ENCODE data around the gene MDH1B.

Gene MDH1B

GRCh38 chr2:206698811-206699210 lies 66.3 kb downstream of the MDH1B start:
- no peak overlapping the region for H3K4me3 ChIP-seq (ENCODE audit: low read depth, low read length)
- DNase-seq (ENCODE audit: low read depth), result no peak
- TF ChIP-seq CTCF (IDR thresholded peaks at IDR 0.05; ENCODE audit: control insufficient read depth, extremely low read depth, insufficient read depth), result no peak

GRCh38 chr2:206696910-206697309 lies 68.2 kb downstream of the MDH1B start:
- H3K4me3 ChIP-seq (ENCODE audit: low read depth, low read length), result no peak overlapping the region
- no peak for DNase-seq (ENCODE audit: low read depth)
- no peak for TF ChIP-seq CTCF (IDR thresholded peaks at IDR 0.05; ENCODE audit: control insufficient read depth, extremely low read depth, insufficient read depth)

GRCh38 chr2:206693399-206694137 lies 71.6 kb downstream of the MDH1B start:
- no peak overlapping the region for H3K4me3 ChIP-seq (ENCODE audit: low read depth, low read length)
- peak; percentile 60 for TF ChIP-seq CTCF (IDR thresholded peaks at IDR 0.05; ENCODE audit: control insufficient read depth, extremely low read depth, insufficient read depth)
- peak; percentile 43 for DNase-seq (ENCODE audit: low read depth)

- H3K4me3 ChIP-seq (ENCODE audit: low read depth, low read length), result no peak overlapping the region
- no peak for TF ChIP-seq CTCF (IDR thresholded peaks at IDR 0.05; ENCODE audit: control insufficient read depth, extremely low read depth, insufficient read depth)
- DNase-seq (ENCODE audit: low read depth), result no peak
Measured at GRCh38 chr2:206692971-206693370, 72.2 kb downstream of the MDH1B start.

GRCh38 chr2:206688990-206689389 lies 76.1 kb downstream of the MDH1B start:
- no peak for DNase-seq (ENCODE audit: low read depth)
- no peak for TF ChIP-seq CTCF (IDR thresholded peaks at IDR 0.05; ENCODE audit: control insufficient read depth, extremely low read depth, insufficient read depth)
- H3K4me3 ChIP-seq (ENCODE audit: low read depth, low read length), result no peak overlapping the region

- H3K4me3 ChIP-seq (ENCODE audit: low read depth, low read length), result no peak overlapping the region
- no peak for TF ChIP-seq CTCF (IDR thresholded peaks at IDR 0.05; ENCODE audit: control insufficient read depth, extremely low read depth, insufficient read depth)
- DNase-seq (ENCODE audit: low read depth), result no peak
Measured at GRCh38 chr2:206688453-206688852, 76.7 kb downstream of the MDH1B start.

Data from LNCaP clone FGC (cell line).